Sigmoid colon (tissue), 4 donors: ENCODE results near the gene RGS18.

ENCODE experiments used
- CTCF ChIP-seq, 4 experiments: fragments of 450-650 bp in 3 of 4; fragments of 200-600 bp in 1 of 4; IDR thresholded peaks; one replicate each; pipeline ENCODE4 v1.5.1; 2016 to 2019; ENCODE audit warnings: antibody characterized with exemption in 4 of 4, mild to moderate bottlenecking in 3 of 4, moderate library complexity in 2 of 4
- EP300 ChIP-seq, 4 donors: sonication (generic); formaldehyde crosslinking; IDR thresholded peaks; one replicate each; pipeline ENCODE4 v1.6.1; 2017; ENCODE audit warnings: antibody characterized with exemption in 4 of 4
- POLR2A ChIP-seq, 2 donors: fragments of 450-650 bp; IDR thresholded peaks; one replicate each; pipeline ENCODE4 v1.6.1; 2016; ENCODE audit warnings: antibody characterized with exemption in 2 of 2, mild to moderate bottlenecking in 2 of 2, moderate library complexity in 2 of 2
- POLR2AphosphoS5 ChIP-seq, 4 donors: sonication (generic); formaldehyde crosslinking; IDR thresholded peaks; one replicate each; pipeline ENCODE4 v1.6.1; 2017; ENCODE audit warnings: antibody characterized with exemption in 4 of 4

- TF ChIP-seq CTCF (IDR thresholded peaks at IDR 0.05) (no peak), POLR2A (IDR thresholded peaks at IDR 0.05) (no peak), POLR2AphosphoS5 (IDR thresholded peaks at IDR 0.05) (no peak), EP300 (IDR thresholded peaks at IDR 0.05) (no peak)
Measured at GRCh38 chr1:192162376-192162775, 4.1 kb downstream of the RGS18 start.
